ENCODE results near the gene PA2G4.
"Not testable (repeated sequence)": the region's sequence is repeated elsewhere in the genome, so short reads cannot be mapped to it uniquely, and the experiment has no call there.

The PA2G4 gene

DNA sequence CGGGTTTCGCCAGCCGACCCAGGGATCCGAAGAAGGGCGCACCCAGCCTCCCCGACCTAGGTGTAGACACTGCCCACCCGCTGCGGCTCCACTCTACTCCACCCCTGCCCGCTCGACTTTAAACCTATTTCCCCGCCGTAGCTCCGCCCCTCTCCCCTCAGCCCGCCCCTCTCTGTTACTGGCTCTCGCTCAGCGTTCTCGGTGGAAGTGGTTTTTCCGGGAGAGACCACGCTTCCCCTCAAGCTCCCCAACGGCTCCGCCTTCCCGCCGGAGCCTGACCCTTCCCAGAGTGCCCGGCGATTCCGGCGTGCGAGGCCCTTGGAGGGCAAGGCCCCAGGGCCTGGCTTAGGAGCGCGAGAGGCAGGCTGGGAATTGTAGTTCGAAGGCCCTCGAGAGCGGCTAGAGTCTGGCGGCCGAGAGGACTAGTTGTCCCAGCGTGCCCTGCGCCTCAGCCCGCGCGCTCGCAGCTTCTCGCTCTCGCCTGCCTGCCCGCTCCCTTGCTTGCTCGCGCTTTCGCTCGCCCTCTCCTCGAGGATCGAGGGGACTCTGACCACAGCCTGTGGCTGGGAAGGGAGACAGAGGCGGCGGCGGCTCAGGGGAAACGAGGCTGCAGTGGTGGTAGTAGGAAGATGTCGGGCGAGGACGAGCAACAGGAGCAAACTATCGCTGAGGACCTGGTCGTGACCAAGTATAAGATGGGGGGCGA, at the start of gene PA2G4:
TSS of gene PA2G4 (plus strand) at position 451 of the 706 bp plus-strand sequence. CDS start at position 630, 179 bp downstream.
- DNase-seq (ENCODE audit: extremely low read depth in 1 of 2, low read depth in 1 of 2): peak; percentile 96 to 98

GRCh38 chr12:56059964-56060363, 44.4 kb upstream of the PA2G4 start:
- not testable (repeated sequence) for DNase-seq (ENCODE audit: extremely low read depth in 1 of 2, low read depth in 1 of 2)

DNA sequence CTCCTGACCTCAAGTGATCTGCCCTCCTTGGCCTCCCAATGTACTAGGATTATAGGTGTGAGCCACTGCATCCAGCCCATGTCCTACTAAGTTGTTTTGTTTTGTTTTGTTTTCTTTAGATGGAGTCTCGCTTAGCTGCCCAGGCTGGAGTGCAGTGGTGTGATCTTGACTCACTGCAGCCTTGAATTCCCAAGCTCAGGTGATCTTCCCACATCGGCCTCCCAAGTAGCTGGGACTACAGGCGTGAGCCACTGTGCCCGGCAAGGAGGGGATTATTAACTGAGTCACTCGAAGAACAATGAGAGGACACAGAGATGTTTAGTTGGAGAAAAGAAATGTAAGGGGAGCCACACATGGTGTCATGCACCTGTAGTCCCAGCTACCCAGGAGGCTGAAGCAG, 42.4 kb upstream of the PA2G4 start:
- no peak for DNase-seq (ENCODE audit: extremely low read depth in 1 of 2, low read depth in 1 of 2)

GRCh38 chr12:56062996-56063395, 41.4 kb upstream of the PA2G4 start:
- DNase-seq (ENCODE audit: extremely low read depth in 1 of 2, low read depth in 1 of 2): no peak

DNA sequence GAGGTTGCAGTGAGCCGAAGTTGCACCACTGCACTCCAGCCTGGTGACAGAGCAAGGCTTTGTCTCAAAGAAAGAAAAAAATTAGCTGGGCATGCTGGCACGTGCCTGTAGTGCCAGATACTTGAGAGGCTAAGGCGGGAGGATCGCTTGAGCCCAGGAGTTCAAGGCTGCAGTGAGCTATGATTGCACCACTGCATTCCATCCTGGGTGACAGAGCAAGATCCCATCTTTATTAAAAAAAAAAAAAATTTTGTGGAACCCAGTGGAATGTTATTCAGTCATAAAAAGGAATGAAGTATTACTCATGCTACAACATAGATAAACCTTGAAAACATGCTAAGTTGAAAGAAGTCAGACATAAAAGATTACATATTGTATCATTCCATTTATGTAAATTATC, 32.7 kb upstream of the PA2G4 start:
- no peak for DNase-seq (ENCODE audit: extremely low read depth in 1 of 2, low read depth in 1 of 2)

- no peak for DNase-seq (ENCODE audit: extremely low read depth in 1 of 2, low read depth in 1 of 2)
These were observed 30.0 kb upstream of the PA2G4 start for GRCh38 chr12:56074396-56074795.

GRCh38 chr12:56077966-56078365, 26.4 kb upstream of the PA2G4 start:
- DNase-seq (ENCODE audit: extremely low read depth in 1 of 2, low read depth in 1 of 2): not testable (repeated sequence)

- DNase-seq (ENCODE audit: extremely low read depth in 1 of 2, low read depth in 1 of 2): no peak
These were observed 25.9 kb upstream of the PA2G4 start for GRCh38 chr12:56078427-56078826.

- DNase-seq (ENCODE audit: extremely low read depth in 1 of 2, low read depth in 1 of 2): peak in 1 of 2 donors; percentile 33
These were observed 25.2 kb upstream of the PA2G4 start for GRCh38 chr12:56078931-56079722.

GRCh38 chr12:56079723-56080555, 24.4 kb upstream of the PA2G4 start, which contains the start of gene ERBB3:
Gene ERBB3 (plus strand): TSS chr12:56080165. CDS start chr12:56080301, 136 bp downstream.
- DNase-seq (ENCODE audit: extremely low read depth in 1 of 2, low read depth in 1 of 2): peak in 1 of 2 donors; percentile 45

DNA sequence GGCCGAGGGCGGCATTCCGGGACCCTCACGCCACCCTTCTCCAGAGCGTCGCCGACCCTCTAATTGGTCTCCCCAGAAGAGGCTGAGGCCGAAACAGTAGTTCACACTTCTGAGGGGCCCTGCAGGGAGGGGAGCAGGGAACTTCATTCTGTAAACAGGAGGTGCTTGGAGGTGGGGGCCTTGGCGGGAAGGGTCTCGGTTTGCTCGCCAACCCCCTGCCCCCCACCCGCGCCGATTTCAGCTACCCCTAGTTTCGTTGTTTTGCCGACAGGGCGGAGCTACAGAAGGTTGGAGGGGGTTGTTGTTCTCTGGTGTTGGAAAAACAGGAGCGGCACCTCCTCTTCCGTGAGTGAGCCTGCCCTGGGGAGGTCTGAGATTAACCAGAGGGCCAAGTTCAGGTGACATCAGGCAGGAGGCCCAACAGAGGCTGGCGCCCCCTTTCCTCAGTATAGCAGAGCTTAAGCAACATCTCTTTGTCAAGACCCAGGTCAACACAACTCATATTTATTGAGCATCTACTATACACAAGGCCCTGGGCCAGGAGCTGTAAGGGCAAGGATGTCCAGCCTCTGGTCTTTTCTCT, 23.7 kb upstream of the PA2G4 start:
- no peak for DNase-seq (ENCODE audit: extremely low read depth in 1 of 2, low read depth in 1 of 2)

DNA sequence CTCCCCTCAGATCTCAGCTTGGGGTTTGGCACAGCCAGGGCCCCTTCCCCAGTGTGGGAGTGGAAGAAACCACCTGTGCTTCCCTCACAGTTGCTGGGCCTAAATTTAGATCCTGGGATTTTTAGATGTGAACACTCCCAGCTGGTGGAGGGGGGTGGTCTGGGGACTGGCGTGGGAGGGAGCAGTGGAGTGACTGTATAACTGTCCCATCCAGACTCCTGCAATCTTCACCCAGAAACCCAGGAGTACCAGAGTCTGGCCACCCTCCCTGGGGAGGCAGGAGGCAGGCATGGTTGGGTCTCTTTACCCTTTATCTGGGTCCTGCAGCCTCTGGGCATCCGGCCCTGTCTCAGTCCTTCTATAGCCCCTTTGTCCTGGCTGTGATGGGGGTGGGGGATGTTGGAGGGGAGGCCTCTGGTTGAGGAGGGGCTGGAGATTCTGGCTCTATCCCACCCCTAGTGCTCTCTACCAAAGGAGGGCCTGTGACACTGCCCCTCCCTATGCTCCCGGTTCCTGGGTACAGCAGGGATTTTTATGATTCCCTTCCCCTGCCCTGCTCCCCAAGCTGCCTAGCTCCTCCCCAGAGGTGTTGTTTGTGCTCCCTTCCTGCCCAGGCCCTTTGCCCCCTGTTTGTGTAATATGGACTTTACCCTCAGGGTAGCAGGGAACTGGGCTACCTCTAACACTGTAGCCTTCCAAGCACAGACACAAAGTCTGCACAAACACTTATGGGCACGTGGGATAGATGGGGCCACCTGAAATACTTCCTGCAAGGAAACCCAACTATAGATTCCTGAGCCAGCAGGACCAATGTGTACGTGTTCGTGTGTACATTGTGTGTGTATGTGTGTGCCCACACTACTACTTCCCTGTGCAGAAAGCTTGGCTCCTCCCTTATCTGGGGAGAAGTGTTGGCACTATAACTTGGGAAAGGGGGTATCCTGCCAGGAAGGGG, 22.7 kb upstream of the PA2G4 start:
- no peak for DNase-seq (ENCODE audit: extremely low read depth in 1 of 2, low read depth in 1 of 2)

GRCh38 chr12:56082382-56082781, 22.0 kb upstream of the PA2G4 start:
- no peak for DNase-seq (ENCODE audit: extremely low read depth in 1 of 2, low read depth in 1 of 2)

DNA sequence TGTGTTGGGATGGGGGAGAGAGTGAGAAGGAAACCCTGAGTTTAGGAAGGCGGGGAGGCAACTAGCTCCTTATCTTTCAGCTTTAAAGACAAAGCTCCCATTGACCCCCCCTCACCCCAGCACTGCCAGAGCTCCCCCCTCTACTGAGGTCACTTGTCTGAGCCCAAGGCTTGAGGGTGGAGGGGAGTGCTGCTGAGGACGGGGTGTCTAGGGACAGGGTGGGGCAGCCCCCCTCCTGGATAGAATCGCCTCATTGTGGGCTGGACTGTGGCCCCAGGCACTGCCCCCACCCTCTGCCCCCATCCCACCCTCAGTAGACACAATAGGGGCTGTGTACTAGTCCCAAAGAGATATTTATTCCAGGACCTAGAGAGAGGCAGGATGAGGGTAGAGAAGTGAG, 21.4 kb upstream of the PA2G4 start:
- DNase-seq (ENCODE audit: extremely low read depth in 1 of 2, low read depth in 1 of 2): no peak

DNA sequence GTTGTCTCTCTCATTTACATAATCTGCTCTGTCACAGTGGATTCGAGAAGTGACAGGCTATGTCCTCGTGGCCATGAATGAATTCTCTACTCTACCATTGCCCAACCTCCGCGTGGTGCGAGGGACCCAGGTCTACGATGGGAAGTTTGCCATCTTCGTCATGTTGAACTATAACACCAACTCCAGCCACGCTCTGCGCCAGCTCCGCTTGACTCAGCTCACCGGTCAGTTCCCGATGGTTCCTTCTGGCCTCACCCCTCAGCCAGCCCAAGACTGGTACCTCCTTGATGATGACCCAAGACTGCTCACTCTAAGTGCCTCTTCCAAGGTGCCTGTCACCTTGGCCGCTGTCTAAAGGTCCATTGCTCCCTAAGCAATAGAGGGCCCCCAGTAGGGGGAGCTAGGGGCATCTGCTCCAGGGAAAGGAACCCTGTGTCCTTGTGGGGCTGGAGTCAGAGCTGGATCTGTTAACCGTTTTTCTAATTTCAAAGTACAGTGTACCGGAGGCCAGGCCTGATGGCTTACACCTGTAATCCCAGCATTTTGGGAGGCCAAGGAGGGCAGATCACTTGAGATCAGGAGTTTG, 19.3 kb upstream of the PA2G4 start:
- DNase-seq (ENCODE audit: extremely low read depth in 1 of 2, low read depth in 1 of 2): no peak

DNA sequence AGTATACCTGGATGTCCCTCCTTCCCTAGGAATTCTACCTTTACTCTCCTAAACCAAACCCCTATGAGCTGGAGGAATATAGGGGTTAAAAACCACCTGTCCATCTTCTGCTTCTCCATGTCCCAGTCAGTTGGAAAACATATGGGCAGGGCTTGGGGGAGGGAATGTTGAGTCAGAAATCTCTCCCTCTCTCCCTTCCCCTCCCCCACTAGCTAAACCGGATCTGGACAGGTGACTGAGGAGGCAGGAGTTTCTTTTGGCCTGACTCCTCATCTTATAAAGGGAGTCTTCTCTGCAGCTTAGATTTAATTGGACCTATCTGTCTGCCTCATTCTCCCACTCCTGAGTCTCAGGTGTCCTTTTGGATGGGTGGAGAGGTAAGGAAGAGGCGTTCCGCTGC, 18.3 kb upstream of the PA2G4 start:
- DNase-seq (ENCODE audit: extremely low read depth in 1 of 2, low read depth in 1 of 2): no peak

DNA sequence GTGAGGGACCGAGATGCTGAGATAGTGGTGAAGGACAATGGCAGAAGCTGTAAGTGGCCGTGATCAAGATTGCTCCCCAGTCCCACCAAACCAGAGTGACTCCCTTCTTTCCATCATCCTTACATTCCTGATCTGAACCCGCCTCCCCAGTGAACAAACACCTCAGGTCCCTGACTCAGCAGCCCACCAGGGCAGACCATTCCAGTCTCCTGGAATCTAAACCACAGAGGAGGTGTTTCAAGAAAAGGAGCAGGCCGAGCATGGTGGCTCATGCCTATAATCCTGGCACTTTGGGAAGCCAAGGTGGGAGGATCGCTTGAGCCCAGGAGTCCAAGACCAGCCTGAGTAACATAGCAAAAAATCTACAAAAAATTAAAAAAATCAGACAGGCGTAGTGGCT, 17.8 kb upstream of the PA2G4 start:
- no peak for DNase-seq (ENCODE audit: extremely low read depth in 1 of 2, low read depth in 1 of 2)

DNA sequence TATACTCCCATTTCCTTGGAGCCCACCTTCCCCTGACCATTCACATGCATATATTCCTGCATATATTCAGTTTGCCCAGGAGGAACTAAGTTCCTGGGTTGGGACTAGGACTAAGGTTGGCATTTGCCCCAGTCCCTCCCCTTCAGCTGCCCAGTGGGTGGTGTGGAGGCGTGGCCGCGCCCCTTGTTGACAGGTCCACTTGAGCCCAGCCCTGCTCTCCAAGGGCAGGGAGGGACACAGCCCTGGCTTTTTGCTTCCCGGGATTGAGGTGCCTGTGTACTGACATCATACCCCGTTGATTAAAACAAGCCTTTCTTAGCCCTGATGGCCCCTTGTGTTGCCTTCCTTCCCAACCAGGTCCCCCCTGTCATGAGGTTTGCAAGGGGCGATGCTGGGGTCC, 17.1 kb upstream of the PA2G4 start:
- no peak for DNase-seq (ENCODE audit: extremely low read depth in 1 of 2, low read depth in 1 of 2)

DNA sequence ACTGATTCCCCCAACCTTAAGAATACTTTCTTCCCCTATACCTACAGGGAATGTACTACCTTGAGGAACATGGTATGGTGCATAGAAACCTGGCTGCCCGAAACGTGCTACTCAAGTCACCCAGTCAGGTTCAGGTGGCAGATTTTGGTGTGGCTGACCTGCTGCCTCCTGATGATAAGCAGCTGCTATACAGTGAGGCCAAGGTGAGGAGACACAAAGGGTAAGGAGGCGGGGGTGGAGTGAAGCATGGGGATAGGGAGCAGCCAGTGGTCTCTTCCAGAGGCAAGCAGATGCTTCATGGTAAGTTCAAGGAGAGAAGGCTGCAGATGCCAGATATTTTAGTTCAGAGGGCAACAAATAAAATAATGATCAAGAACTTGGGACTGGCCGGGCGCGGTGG, 6.6 kb upstream of the PA2G4 start:
- no peak for DNase-seq (ENCODE audit: extremely low read depth in 1 of 2, low read depth in 1 of 2)

Data from stimulated activated CD8-positive, alpha-beta memory T cell treated with anti-CD3 and anti-CD28 coated beads, Interleukin-7, amount 100 ng/mL, for 48 hours (primary cell).